NCI-H1092 treated with DMSO at 0.1 percent for 48 hours (cell line): ENCODE data around the gene SFXN4.
"Not testable (repeated sequence)": the region's sequence is repeated elsewhere in the genome, so short reads cannot be mapped to it uniquely, and the experiment has no call there.

ENCODE experiments used
- DNase-seq: peaks from one replicate; lab custom pipeline; 2025; lab: John Stamatoyannopoulos, UW

SFXN4 gene

DNA sequence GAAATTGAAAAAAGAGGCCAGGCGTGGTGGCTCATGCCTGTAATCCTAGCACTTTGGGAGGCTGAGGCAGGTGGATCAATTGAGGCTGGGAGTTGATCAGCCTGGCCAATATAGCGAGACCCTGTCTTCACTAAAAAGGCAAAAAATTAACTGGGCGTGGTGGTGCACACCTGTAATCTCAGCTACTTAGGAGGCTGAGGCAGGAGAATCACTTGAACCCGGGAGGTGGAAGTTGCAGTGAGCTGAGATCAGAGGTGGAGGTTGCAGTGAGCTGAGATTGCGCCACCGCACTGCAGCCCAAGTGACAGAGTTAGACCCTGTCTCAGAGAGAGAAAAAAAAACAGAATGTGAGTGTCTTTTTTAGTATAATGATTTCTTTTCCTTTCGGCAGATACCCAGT, 59.6 kb downstream of the SFXN4 start:
- DNase-seq = not testable (repeated sequence)

DNA sequence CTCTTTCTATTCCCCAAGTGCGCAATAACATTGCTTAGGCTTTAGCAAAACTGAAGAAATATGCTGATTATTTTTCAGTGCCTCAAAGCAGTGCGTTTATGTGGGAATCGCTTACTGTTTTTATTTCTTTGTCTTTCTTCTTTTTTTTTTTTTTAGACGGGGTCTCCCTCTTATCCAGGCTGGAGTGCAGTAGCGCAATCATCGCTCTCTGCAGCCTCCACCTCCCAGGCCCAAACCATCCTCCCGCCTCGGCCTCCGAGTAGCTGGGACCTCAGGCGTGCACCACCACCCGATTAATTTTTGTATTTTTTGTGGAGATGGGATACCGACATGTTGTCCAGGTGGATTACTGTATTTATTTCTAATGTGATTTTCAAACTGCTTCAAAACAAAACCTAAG, 60.4 kb downstream of the SFXN4 start:
- DNase-seq = no peak

DNA sequence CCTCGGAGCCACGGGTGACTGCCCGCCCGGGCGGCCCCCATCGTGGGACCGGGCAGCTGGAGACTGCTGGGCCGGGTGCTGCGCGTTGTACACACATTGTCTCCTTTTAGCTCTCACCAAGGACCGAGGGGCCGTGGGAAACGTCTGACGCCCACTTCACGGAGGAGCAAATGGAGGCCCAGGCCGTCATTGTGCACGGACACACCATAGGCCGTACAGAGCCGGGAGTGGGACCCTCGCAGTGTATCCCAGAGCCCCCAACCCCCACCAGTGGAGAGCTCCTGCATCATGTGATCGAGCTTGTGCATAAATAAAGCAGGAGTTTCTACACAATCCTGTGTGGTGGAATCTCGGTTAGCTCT, 60.9 kb downstream of the SFXN4 start:
- DNase-seq = no peak

DNA sequence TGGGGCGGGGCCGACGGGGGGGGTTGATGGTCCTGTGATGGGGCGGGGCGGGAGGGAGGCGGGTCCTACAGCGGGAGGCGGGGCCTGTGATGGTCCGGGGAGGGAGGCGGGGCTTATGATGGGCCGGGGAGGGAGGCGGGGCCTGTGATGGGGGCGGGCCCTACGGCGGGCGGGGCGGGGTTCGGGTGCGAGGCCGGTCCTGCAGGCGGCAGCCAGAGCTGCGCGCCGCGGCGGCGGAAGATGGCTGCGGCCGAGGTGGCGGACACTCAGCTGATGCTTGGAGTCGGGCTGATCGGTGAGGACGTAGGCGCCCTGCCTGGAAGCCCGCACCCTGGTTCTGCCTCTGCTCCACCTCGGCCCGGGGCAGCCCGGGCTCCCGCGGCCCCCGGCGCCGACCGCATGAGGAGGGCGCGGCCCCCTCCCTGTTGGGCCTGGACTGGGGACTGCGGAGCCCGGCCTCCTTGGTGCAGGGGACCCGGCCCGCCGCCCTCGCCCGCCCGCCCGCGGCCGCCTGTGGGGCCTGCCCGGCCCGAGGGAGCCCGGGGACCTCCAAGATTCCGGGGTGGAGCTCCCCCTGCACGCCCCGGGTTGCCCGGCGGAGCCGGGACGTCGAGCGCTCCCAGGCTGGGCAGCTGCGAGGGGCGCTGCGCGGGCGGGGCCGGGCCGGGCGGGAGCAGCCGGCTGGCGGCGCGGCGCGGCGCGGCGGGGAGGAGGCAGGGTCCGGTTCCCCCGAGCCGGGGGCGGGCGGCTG, 61.4 kb downstream of the SFXN4 start, which contains the start of gene DENND10:
Gene DENND10, plus strand, starts transcription at position 211 of the 751 bp plus-strand sequence. Its CDS starts 30 bp downstream, at position 241.
- peak; percentile 43 for DNase-seq

DNA sequence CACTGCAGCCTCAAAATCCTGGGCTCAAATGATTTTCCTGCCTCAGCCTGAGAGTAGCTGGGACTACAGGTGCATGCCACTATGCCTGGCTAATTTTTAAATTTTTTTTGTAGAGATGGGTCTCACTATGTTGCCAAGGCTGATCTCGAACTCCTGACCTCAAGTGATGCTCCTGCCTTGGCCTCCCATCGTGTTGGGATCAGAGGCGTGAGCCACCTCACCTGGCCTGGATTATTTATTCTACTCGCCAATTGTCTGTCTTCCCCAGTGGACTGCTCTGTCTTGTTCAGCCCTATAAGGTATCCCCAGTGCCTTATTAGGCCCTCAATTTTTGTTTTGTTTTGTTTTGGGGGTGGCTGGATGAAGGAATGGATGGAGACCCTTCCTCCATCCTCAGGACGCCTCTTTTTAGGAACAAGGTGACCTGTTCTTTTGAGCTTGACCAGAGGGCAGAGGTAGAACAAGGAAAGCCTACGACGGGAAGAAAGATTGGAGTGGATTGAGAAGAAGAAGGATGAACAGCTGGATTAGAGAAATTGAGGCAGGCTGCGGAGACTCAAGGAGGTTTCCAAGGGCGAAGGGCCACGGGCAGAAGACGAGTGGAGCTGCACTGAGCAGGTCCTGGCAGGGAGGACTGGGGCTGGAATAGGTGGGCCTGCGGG, 62.1 kb downstream of the SFXN4 start:
- DNase-seq = peak; percentile 39

DNA sequence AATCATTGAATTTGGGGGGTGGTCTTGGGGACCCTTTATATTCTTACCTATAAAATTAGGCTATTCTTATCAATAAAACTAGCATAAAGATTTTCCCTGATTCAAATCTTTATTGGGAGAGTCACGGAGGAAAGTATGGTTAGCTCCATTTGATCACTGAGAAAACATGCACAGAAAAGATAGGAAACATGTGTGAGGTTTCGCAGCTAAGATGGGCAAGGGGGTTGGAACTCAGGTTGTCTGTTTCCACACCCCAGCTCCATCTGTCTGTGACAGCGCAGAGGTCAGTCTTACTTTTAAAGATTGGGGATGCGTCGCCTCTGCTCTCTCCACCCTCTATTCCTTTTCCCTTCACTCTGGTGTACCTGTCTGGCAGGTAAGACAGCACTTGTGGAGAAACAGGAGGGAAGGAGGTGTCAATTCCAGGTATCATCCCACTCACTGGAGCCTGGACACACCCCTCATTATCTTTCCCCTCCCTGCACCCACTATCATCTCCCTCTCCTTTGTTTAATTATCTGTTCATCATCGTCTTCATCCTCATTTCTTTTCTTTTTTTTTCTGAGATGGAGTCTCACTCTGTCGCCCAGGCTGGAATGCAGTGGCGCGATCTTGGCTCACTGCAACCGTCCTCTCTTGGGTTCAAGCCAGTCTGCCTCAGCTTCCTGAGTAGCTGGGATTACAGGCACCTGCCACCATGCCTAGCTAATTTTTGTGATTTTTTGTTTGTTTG, 64.0 kb downstream of the SFXN4 start:
- no peak for DNase-seq

DNA sequence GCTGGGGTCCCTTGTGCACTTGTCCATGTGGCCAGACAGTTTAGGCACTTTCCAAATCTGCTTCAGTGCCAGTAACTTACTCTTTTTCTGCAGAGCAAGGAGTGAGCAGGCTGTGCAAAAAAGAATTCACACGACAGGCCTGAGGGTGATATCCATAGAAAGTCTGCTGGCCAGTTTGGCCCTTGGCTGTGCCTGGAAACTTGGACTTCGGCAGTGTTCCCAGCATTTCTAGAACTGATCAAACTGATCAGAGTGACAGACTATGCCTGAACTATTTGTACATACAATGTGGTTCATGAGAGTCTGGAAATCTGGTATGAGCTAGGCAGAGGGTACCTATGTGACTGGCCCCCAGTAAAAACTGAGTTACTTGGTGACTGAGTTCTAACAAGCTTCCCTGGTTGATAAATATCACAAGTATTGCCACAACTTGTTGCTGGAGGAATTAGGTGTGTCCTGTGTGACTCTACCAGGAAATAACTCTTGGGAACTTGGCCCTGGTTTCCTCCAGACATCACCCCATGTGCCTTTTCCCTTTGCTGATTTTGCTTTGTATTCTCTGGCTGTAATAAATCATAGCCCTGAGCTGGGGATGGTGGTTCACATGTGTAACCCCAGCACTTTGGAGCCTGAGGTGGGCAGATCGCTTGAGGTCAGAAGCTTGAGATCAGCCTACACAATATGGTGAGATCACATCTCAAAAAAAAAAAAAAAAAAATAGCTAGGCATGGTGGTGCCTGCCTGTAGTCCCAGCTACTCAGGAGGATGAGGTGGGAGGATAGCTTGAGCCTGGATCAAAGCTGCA, 64.9 kb downstream of the SFXN4 start:
- no peak for DNase-seq

DNA sequence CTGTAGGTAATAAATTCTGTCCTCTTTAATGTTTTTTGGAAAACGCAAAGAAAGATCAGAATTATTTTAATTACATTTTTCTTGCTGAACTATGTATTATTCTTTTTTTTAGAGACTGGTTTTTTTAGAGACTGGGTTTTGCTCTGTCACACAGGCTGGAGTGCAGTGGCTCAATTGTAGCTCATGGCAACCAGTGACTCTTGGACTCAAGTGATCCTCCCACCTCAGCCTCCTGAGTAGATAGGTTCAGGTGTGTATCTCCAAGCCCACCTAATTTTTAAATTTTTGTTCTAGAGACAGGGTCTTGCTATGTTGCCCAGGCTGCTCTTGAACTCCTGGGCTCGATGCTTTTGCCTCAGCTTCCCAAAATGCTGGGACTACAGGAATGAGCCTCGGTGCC, 66.9 kb downstream of the SFXN4 start:
- DNase-seq = no peak

DNA sequence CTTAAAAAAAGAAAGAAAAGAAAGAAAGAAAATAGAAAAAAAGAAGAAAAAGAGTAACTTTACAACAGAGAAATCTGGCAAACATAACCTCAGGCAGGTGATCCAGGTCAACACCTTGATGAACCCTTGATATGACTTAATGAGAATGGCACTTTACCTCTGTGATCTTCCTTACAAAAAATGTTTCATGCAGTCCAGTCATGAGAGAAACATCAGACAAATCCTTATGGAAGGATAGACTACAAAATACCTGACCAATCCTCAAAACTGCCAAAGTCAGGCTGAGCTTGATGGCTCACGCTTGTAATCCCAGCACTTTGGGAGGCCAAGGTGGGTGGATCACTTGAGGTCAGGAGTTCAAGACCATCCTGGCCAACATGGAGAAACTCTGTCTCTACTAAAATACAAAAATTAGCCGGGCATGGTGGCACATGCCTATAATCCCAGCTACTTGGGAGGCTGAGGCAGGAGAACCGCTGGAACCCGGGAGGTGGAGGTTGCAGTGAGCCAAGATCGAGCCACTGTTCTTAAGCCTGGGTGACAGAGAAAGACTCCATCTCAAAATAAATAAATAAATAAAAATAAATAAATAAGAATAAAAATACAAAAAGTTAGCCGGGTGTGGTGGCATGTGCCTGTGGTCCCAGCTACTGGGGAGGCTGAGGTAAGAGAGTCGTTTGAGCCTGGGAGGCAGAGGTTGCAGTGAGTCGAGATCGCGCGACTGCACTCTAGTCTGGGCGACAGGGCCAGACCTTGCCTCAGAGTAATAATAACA, 68.7 kb downstream of the SFXN4 start:
- DNase-seq = not testable (repeated sequence)

DNA sequence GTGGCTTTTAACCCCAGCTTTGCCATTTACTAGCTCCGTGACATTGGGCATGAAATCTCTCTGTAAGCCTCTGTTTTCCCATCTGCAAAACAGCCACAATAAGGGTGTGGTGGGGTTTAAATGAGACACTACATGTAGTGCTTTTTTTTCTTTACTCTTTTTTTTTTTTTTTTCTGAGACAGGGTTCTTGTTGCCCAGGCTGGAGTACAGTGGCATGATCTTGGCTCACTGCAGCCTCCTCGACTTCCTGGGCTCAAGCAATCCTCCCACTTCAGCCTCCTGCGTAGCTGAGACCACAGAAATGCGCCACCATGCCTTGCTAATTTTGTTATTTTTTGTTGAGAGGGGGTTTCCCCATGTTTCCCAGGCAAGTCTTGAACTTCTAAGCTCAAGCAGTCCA, 69.9 kb downstream of the SFXN4 start:
- DNase-seq = no peak

DNA sequence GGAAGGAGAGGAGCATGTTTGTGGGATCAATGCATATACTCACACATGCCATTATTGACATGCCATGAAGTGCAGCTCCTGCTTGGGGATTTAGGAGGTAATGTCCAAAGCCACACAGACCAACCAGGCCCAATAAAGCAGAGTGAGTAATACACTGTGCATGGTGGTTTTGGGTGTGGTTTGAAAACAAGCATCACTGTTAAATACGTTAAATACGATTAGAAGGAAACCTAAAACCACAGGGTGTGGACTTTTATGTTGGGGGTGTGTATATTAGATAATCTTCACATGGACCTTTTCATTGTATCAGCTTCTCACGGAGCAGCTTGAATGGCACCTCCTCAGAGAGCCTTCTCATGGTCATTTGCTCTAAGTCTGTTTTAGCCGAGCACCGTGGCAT, 74.5 kb downstream of the SFXN4 start:
- DNase-seq = no peak
